M059J (cell line): ENCODE data around the gene GAB2. TPM values are rescaled to one million over a fixed set of nuclear protein-coding genes. Genes with fewer than 3 reads are reported as not detected.
A peak's percentile ranks its signal among the peaks of the same experiment; 100 is the strongest.
"Not testable (repeated sequence)": the region's sequence is repeated elsewhere in the genome, so short reads cannot be mapped to it uniquely, and the experiment has no call there.

Experiments used
- DNase-seq: peaks from one replicate; pipeline ENCODE4 v3.0.0-alpha.2; 2012; ENCODE audit warnings: low read depth
- total RNA-seq: library from RNA; depleted of rRNA; stranded (reverse); fragments of >200 nt; shearing (Covaris generic); gene quantifications from 2 replicates; pipeline ENCODE4 v1.2.3, GENCODE V29; 2014; rRNA removed

Gene GAB2, protein sequence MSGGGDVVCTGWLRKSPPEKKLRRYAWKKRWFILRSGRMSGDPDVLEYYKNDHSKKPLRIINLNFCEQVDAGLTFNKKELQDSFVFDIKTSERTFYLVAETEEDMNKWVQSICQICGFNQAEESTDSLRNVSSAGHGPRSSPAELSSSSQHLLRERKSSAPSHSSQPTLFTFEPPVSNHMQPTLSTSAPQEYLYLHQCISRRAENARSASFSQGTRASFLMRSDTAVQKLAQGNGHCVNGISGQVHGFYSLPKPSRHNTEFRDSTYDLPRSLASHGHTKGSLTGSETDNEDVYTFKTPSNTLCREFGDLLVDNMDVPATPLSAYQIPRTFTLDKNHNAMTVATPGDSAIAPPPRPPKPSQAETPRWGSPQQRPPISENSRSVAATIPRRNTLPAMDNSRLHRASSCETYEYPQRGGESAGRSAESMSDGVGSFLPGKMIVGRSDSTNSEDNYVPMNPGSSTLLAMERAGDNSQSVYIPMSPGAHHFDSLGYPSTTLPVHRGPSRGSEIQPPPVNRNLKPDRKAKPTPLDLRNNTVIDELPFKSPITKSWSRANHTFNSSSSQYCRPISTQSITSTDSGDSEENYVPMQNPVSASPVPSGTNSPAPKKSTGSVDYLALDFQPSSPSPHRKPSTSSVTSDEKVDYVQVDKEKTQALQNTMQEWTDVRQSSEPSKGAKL
- 1.7 and 2.9 TPM in 2 replicates for total RNA-seq

DNA sequence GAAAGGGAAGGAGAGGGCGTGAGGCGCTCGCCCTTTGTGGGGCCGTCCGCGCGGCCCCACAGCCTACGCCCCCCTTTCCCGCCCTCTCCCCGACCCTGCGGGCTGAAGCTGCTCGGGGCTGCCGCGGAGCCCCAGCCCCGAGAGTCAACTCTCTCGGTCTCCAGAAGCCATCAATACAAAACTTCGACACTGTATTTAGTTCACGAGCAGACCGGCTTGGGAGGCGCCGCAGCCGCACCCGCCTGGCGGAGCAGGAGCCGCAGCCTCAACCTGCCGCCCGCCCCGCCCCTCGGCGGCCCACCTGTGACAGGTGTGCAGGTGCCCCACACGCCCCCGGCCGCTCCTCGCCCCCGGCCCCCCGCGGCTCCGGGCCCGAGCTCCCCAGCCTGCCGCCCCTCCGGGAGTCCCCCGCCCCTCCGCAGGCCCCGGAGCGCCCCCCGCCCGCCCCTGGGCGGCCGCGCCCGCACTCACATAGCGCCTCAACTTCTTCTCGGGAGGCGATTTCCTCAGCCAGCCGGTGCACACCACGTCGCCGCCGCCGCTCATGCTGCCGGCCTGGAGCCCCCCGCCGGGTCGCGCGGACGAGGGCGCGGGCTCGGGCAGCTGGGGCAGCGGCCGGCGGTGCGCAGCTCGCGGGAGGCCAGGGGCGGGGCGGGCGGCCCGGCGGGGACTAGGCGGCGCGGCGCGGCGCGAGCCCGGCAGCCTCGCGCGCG is at the start of gene GAB2:
Gene GAB2, minus strand, starts transcription at position 646 of the 713 bp plus-strand sequence. Its CDS starts 100 bp downstream, at position 546.
- DNase-seq, result no peak

DNA sequence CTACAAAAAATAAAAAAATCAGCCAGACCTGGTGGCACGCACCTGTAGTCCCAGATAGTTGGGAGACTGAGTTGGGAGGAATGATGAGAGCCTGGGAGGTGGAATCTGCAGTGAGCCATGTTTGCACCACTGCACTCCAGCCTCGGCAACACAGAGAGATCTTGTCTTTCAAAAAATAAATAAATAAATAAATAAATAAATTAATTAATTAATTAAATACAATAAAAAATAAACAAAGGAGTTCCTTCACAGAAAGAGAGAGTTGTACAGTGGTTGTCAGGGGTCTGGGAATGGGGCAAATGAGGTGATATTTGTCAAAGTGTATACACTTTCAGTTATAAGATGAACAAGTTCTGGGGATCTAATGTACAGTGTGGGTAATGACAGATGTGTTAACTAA is 49.8 kb upstream of the GAB2 start:
- DNase-seq, result no peak

DNA sequence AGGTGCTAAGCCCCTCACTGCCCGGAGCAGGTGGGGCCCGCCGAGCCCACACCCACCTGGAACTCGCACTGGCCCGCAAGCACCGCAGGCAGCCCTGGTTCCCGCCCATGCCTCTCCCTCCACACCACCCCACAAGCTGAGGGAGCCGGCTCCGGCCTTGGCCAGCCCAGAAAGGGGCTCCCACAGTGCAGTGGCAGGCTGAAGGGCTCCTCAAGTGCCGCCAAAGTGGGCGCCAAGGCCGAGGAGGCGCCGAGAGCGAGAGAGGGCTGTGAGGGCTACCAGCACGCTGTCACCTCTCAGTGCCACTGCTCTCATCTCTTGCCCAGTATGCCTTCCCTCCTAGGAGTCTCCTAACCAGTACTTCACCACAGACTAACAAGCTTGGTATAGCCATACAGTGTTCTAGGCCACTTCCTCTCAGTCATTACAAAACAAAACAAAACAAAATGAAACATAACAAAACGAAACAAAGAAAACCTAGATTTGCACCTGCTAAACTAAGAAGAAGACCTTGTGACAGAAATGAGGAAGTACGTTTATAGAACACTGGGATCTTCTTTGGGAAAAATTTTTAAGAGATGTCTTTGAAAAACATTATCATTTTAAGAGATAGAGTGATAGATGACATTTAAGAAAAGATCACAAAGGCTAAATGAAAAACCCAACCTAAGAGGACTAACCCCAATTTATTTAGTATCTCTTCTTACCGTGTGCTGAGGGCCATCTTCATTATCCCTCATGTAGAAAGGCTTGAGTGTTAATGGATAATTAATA is 47.7 kb upstream of the GAB2 start:
- no peak for DNase-seq

DNA sequence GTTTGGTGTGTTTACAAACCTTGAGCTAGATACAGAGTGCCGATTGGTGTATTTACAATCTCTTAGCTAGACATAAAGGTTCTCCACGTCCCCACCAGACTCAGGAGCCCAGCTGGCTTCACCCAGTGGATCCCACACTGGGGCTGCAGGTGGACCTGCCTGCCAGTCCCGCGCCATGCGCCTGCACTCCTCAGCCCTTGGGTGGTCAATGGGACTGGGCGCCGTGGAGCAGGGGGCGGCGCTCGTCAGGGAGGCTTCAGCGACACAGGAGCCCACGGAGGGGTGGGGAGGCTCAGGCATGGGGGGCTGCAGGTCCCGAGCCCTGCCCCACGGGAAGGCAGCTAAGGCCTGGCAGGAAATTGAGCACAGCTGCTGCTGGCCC is 47.2 kb upstream of the GAB2 start:
- not testable (repeated sequence) for DNase-seq

DNA sequence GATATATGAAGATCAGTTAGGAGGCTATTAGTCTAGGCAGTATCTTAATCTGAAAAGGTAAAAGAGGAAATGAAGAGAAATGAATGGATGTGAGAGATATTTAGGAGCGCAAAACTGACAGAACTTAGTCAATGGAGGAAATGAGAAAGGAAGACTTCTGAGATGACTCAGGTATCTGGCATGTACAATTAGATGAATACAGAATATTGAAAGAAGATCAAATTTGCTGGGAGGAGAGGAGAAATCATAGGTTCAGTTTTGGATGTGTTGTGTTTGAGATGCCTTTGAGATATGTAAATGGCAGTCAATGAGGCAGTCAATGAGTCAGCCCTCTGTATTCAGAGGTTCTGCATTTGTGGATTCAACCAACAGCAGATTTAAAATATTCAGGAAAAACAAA is 42.9 kb upstream of the GAB2 start:
- peak; percentile 29 for DNase-seq

DNA sequence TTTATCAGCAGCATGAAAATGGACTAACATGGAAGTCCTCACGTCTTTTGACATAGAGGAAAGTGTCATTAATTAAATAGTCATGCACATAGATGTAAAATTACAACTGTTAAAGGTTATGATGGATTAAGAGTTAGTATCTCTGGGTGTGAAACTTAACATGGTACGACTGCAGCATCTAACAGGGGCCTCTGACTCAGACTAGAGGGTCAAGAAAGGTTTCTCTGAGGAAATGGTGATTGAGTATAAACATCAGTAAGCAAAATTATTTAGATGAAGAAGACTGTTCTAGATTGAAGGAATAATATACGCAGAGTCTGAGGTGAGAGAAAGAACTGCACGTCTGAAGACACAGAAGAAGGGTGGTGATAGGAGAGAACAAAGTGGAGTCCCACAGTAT is 42.1 kb upstream of the GAB2 start:
- no peak for DNase-seq

DNA sequence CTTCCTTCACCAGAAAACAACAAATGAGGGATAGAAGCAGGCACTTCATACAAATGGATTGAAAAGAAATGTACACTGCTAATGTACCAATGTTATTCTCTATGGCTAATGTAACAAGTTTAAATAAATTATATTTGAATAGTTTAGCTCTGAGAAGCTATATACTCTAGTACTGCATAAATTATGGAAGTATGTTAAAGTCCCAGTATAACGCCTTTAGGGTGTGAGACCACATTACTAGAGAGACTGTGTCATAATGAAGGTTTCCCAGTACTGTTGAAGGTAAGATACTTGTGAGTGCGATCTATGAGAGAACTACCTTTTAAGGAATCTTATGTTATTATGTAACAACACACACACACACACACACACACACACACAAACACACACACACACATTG is 39.8 kb upstream of the GAB2 start:
- DNase-seq, result no peak

DNA sequence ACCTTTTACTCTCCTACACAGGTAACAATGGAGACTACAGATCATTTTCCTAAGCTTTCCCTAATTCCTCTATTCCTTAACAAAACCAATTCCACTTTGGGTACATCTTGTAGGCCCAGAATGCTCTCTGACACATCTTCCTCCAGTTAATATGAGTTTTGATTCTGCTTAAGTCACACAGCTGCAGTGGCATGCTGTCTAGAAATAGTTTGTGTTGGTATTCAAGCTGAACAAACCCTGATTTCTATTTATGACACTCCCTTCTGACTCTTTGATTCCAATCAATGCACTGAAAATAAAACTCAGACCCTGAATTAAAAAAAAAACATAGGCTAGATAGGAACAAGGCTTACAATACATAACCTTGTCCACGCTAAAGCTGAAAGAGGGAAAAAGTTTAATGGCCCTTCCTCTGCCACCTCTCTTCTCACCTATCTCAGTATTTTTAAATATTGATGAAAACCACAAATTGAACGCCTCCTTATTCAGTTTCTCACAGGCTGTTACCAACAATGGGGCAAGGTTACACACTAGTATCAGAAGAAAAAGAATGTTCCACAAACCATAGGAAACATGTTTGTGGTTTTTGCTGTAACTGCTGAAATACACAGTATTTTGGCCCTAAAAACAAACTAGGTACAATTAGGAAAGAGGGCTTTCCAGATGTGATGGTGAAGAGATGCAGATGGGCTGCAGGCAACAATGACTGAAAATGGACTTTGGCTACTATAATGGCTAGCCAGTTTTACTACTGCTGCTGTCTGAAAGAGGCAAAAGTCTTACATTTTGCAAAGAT is 35.7 kb upstream of the GAB2 start:
- DNase-seq, result no peak

DNA sequence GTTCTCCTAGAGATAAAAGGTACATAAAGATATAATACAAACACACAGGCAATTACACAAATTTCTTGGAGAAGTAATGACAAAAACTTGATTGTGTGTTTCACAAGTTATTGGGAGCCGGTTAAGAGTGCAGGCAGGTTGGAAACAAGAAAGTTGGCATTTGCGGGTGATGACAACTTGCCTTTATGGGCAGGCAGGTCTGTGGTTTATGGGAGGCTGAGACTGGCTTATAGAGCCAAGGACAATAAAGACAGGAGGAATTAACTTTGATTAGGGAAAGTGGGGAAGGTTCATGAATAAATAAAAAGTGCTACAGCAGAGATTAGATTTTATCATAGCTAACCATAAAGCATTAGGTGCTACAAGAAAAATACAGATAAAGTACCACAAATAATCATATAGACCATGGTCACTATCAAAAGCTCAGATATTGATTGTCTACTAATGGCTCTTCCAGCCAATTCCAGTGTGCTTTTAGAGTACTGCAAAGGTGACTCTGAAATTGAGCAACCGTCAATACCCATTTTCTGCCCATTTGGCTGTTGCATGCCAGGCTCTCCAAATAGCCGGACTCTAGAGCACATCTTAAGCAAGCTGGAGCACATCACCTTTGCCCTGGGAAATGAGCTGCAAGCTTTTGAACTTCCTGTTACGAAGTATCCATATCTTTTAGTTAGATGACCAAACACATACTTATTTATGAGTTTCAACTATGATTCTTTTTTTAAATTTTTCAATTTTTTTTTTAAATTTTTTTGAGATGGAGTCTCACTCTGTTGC is 33.9 kb upstream of the GAB2 start:
- DNase-seq, result no peak

DNA sequence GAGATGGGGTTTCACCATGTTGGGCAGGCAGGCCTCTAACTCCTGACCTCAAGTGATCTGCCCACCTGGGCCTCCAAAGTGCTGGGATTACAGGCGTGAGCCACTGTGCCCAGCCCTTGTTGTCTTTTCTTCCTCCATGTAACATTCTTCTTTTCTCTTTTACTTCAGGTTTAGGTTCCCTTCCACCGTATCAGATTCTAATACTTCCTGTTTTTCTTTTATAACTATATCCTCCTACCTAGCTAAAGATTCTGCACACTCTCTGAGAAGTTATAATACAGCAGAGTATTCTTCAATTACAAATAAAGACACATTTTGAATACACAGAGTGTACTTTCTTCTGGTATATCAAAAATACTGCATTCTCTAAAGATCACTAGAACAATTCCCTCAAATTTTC is 33.2 kb upstream of the GAB2 start:
- no peak for DNase-seq

DNA sequence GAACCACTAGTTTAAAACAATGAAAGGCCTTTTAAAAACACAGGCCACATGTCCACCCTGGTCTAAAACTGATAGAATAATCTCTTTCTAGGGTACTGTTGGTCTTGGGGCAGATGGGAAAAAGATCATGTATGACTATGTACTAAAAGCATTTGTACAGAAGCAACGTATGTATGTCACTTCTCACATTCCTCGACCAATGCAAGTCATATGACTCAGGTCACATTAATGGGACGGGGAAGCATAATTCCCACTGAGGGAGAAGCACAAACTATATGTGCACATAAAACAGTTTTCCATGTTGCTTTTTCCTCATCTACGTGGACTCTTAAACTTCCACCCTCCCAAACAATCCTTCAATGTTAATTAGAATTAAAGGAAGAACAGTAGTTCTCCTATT is 32.2 kb upstream of the GAB2 start:
- DNase-seq, result peak; percentile 3

DNA sequence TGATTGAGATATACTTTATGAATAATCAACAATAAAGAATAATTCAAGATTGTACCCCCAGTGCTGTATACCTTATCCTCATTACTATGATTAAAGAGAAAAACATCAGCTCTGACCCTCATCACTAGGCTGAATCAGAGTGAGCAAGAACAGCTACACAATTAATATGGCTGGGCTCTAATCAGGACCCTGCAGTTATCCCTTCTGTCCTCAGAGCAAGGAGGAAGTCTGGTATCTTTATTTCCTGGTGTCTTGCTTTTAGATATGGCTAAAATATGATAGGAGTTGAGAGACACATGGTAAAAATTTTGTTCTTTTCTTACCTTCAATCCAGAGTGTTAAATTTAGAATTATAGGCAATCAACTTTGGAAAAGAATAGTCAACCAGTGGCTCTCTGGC is 28.6 kb upstream of the GAB2 start:
- DNase-seq, result no peak

DNA sequence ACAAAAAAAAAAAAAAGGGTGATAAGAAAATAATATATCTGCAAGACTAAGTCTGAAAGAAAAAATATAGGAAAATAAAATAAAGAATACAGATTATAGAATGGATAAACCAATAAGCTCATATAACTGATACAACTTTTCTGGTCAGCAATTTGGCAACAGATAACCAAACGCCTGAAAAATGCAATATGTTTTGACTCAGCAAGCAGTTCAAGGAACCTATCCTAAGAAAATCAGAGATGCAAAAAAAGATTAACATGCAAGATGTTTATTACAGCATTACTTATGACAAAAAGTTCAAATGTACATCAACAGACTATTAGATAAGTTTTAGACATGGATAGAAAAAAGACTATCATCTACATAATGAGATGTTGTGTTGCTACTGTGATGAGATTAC is 27.1 kb upstream of the GAB2 start:
- no peak for DNase-seq

DNA sequence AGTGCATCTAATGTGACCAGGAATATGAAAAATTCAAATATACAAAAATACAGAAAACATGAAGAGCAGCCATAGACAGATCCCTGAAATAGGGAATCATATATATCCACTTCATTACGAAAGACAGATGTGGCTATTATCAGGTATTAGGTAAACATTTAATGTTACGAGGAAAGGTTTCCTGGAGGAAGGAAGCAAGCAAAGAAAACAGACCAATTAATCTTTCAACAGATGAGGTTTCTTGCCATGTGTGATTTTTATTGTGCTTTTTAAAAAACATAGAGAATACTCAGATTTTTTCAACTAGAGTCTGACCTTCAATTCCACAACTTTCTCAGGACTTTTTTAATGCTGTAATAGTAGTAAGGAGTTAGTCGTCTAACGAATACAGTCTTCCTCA is 24.3 kb upstream of the GAB2 start:
- no peak for DNase-seq

DNA sequence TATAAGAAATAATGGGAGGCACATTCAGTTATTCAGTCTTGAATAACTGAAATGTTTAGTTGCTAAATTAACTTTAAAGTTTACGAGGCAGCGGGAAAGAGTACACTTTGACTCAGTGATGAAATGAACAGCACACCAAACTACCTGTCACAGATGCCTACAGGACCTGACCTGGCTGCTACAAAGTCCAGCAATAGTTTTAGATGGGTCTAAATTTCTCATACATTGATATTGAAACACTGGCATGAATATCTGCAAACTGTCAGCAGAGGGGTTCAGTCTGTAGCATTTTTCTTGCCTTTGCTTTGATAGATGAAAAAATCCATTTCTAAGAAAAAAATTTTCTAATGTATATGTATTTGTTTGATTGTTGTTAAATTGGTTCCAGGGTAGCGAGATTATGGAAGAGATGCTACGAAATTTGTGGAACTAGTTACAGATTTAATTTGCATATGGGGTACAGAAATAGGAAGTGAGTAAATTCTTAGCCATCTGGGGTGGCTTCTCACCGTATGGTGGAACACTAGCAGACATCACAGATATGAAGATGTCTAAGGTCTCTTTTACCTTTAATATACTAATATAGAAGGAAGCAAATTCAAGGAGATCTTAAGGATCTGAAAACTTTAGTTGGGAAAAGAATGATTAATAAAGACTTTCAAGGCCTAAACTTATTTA is 20.8 kb upstream of the GAB2 start:
- no peak for DNase-seq

DNA sequence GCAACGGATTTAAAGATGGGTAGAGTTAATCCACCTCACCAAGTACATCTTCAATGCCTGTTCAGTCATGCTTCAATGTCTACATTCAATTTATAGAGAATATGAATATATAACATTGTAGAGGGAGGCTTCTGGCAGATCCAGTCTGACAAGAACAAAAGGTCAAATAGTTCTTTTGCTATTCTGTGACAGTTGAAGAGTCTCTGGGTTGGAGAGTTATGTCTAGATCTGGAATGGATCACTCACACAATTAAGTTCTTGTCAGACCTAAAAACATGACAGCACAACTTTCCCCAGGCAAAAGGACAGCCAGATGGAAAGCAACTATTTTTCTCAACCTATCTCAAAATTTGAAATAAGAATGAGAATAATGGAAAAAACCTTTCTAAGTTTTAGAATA is 15.3 kb upstream of the GAB2 start:
- no peak for DNase-seq

DNA sequence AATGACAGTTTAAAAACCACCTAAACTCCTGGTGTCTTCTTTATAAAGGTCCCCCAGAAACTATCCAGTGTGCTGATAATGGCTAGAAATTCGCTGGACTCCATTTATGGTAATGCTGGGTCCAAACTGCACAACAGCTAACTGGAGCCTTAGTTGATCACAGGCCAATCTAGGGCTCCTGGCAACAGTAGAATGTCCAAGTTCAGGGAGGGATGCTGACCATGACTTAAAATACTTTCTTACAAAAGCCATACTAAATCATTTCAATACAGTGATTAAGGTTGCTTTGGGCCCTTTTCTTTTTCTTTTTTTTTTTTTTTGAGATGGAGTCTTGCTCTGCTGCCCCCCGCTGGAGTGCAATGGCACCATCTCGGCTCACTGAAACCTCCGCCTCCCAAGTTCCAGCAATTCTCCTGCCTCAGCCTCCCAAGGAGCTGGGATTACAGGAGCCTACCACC is 14.5 kb upstream of the GAB2 start:
- peak; percentile 12 for DNase-seq

DNA sequence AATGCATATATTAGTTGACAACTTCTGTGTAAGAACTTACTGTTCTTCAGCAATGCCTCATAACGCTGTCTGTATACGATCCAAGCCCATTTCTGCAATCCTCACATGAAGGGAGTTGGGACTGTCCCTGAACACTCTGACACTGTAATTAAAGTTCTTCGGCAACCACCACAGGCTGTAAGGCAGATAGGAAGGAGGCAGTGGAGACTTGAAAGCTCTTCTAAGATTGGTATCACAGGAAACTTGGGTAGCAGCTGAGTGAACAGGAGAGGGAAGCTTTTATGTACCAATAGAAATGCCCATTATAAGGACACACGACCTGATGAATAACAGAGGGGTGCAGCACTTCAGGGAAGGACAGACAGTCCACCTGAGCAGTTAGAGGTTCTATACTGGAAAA is 12.0 kb upstream of the GAB2 start:
- DNase-seq, result no peak

DNA sequence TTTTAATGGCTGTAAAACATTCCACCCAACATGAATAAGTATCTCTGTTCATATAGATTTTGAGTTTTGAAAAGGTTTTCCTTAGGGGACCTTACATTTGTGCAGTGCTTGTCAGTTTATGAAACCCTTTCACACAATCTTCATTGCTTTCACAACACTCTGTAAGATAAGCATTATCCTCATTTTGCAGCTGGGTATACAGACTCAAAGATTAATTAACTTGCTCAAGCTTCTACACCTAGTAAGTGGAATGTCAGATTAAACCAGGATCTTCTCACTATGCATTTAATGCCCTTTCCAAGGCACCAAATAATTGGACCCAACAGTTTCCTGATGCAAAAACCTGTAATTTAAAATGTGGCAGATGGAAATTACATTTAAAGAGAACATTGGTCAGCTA is 11.6 kb upstream of the GAB2 start:
- DNase-seq, result no peak

DNA sequence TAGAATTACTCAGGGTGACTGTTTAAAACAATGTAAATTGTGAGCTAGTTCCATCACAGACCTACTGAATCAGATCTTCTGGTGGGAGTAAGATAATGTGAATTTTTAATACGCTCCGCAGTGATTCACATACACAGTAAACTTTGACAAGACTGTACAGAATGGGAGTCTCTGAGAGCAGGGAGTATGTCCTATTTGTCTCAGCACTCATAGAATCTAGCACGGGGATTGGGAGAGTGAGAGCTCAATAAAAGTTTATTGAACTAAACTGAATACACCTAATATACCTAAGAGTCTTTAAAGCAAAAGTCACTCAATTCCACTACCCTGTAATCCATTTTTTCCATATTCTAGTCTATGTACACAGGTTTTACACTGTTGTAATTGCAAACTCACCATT is 11.2 kb upstream of the GAB2 start:
- no peak for DNase-seq
